ENCODE data around the gene AQP6. TPM values are rescaled to one million over a fixed set of nuclear protein-coding genes. Genes with fewer than 3 reads are reported as not detected.

Gene AQP6
- polyA plus RNA-seq, 10 donors: 0.08 to 0.24 (median 0.16) TPM; not detected in 1

GRCh38 chr12:49955899-49956662 lies 16.7 kb upstream of the AQP6 start:
- DNase-seq: no peak

GRCh38 chr12:49956663-49957569 lies 15.8 kb upstream of the AQP6 start:
- no peak for DNase-seq

- no peak for DNase-seq
Observed at GRCh38 chr12:49957570-49957967, 15.2 kb upstream of the AQP6 start.

- DNase-seq: no peak
Observed at GRCh38 chr12:49959685-49960473, 12.9 kb upstream of the AQP6 start.

GRCh38 chr12:49960474-49961110 lies 12.2 kb upstream of the AQP6 start:
- no peak for DNase-seq

GRCh38 chr12:49961111-49961922 lies 11.4 kb upstream of the AQP6 start, which contains the start of gene AQP5:
TSS of gene AQP5 (plus strand) at chr12:49961872. CDS start at chr12:49962018, 146 bp downstream.
- DNase-seq: peak in 1 of 3 donors; percentile 56

- DNase-seq: no peak
Observed at GRCh38 chr12:49961993-49962764, 10.6 kb upstream of the AQP6 start.

GRCh38 chr12:49962861-49963765 lies 9.6 kb upstream of the AQP6 start:
- peak in 1 of 3 donors; percentile 14 for DNase-seq

- no peak for DNase-seq
Observed at GRCh38 chr12:49963976-49964815, 8.6 kb upstream of the AQP6 start.

GRCh38 chr12:49964849-49965624 lies 7.7 kb upstream of the AQP6 start:
- DNase-seq: no peak

- DNase-seq: no peak
Observed at GRCh38 chr12:49965836-49966235, 6.9 kb upstream of the AQP6 start.

- no peak for DNase-seq
Observed at GRCh38 chr12:49966511-49967041, 6.2 kb upstream of the AQP6 start.

GRCh38 chr12:49967042-49967776 lies 5.5 kb upstream of the AQP6 start:
- DNase-seq: peak; percentile 77 to 95 (median 91)

GRCh38 chr12:49967777-49968250 lies 4.9 kb upstream of the AQP6 start:
- DNase-seq: no peak

- DNase-seq: no peak
Observed at GRCh38 chr12:49968471-49968870, 4.3 kb upstream of the AQP6 start.

- no peak for DNase-seq
Observed at GRCh38 chr12:49969027-49969426, 3.7 kb upstream of the AQP6 start.
